Measurements from ENCODE around the gene ZNF609. TPM values are rescaled to one million over a fixed set of nuclear protein-coding genes. Genes with fewer than 3 reads are reported as not detected.

Gene ZNF609
- total and polyA plus RNA-seq, 2 experiments from 2014 or later, result 6.3 to 11.3 TPM

DNA sequence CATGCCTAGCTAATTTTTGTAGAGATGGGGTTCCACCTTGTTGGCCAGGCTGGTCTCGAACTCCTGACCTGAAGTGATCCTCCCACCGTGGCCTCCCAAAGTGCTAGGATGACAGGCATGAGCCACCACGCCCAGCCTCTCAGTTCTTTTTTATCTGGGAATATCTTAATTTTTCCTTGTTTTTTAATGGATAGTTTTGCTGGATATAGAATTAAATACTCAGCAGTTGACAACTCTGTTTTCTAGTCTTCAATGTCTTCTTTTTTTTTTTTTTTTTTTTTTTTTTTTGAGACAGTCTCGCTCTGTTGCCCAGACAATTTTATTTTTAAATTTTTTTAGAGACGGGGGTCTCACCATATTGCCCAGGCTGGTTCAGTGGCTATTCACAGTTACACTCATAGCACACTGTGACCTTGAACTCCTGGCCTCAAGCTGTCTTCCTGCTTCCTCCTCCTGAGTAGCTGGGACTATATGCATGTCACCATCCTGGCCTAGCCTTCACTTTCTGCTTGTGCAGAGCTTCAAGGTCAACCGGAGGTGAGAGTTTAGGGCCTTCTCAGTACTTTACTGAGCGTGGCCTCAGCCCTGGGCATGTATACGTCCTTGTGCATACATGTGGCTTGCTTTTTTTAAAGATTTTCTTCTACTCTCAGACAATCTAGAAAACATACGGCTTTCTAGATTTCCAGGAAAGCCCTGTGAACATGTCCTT lies 120.5 kb downstream of the ZNF609 start:
- H3K9me2 ChIP-seq (ENCODE audit: insufficient read depth), result no peaks in the 10 kb centered on the region
- TF ChIP-seq EZH2 (IDR thresholded peaks at IDR 0.05; ENCODE audit: insufficient read depth, poor library complexity, severe bottlenecking), result no peak
- no peak for TF ChIP-seq EZH2phosphoT487 (IDR thresholded peaks at IDR 0.05; ENCODE audit: insufficient read depth, low read depth)
- no peak overlapping the region for H2AFZ ChIP-seq
- no peak for DNase-seq
- WGBS, 2 experiments (ENCODE audit: low coverage in 1 of 2, low lambda C conversion rate in 2 of 2, missing lambda C conversion rate in 2 of 2), result 97 to 100% methylated on average over 9 of the region's 9 CpGs
- no peaks in the 10 kb centered on the region for H3K27me3 ChIP-seq (replicated peaks; ENCODE audit: insufficient read depth)
- 0 out of 2 replicates have a peak, but pooled peaks cover 5% of the 10 kb centered on the region for H3F3A ChIP-seq (ENCODE audit: insufficient read depth)
- peaks cover 3% of the 10 kb centered on the region; the same call in 1 of the 2 replicates for H4K20me1 ChIP-seq (ENCODE audit: insufficient read depth)
- peaks cover 6% of the 10 kb centered on the region; the same call in 1 of the 2 replicates for H3K4me1 ChIP-seq (ENCODE audit: insufficient read depth)
- no peak overlapping the region for H3K9ac ChIP-seq
- no peak overlapping the region for H3K4me3 ChIP-seq
- no peaks in the 10 kb centered on the region for H3K36me3 ChIP-seq (ENCODE audit: low read depth)
- H3K4me2 ChIP-seq (ENCODE audit: unreplicated experiment), result no peak overlapping the region
- peaks cover 89% of the 10 kb centered on the region for H3K79me2 ChIP-seq (ENCODE audit: insufficient read depth)
- in situ Hi-C loops (cut with MboI), result no loop called here
- no peaks in the 10 kb centered on the region for H3K9me3 ChIP-seq (ENCODE audit: low read depth)
- no peak overlapping the region for H3K27ac ChIP-seq

- H3K79me2 ChIP-seq (ENCODE audit: insufficient read depth), result peaks cover 89% of the 10 kb centered on the region
- 98 to 100% methylated on average over 2 of the region's 2 CpGs for WGBS, 2 experiments (ENCODE audit: low coverage in 1 of 2, low lambda C conversion rate in 2 of 2, missing lambda C conversion rate in 2 of 2)
These were observed 121.0 kb downstream of the ZNF609 start for GRCh38 chr15:64581408-64581761.

DNA sequence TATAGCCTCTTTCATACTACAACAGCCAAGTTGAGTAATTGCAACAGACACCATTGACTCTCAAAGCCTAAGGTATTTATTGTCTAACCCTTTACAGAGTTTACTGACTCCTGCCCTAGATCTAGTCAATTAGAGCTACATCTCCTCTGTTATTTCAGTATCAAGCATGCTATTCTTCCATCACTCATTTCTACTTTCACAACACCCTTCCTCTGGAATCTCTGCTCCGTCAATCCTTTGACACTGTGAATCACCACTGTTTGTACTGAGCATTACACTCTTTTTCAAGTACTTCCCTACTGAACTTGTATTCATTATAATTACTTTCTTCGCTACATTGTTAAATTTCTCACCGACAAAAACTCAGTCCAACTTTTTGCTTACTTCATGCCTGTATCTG lies 121.8 kb downstream of the ZNF609 start:
- H3F3A ChIP-seq (ENCODE audit: insufficient read depth), result no peaks in the 10 kb centered on the region
- H3K9me2 ChIP-seq (ENCODE audit: insufficient read depth), result no peaks in the 10 kb centered on the region
- no peaks in the 10 kb centered on the region for H3K27me3 ChIP-seq (replicated peaks; ENCODE audit: insufficient read depth)
- peaks cover 12% of the 10 kb centered on the region for H3K4me1 ChIP-seq (ENCODE audit: insufficient read depth)
- no peaks in the 10 kb centered on the region; the same call in 1 of the 2 replicates for H4K20me1 ChIP-seq (ENCODE audit: insufficient read depth)
- no peak overlapping the region for H3K9ac ChIP-seq
- no peak overlapping the region for H2AFZ ChIP-seq
- no peak overlapping the region for H3K4me2 ChIP-seq (ENCODE audit: unreplicated experiment)
- 82 to 84% methylated on average over 3 of the region's 3 CpGs for WGBS, 2 experiments (ENCODE audit: low coverage in 1 of 2, low lambda C conversion rate in 2 of 2, missing lambda C conversion rate in 2 of 2)
- in situ Hi-C loops (cut with MboI), result no loop called here
- no peak overlapping the region for H3K27ac ChIP-seq
- peaks cover 94% of the 10 kb centered on the region for H3K79me2 ChIP-seq (ENCODE audit: insufficient read depth)
- DNase-seq, result peak; percentile 17
- no peaks in the 10 kb centered on the region for H3K36me3 ChIP-seq (ENCODE audit: low read depth)
- no peak for TF ChIP-seq EZH2phosphoT487 (IDR thresholded peaks at IDR 0.05; ENCODE audit: insufficient read depth, low read depth)
- no peaks in the 10 kb centered on the region for H3K9me3 ChIP-seq (ENCODE audit: low read depth)
- H3K4me3 ChIP-seq, result no peak overlapping the region

More at GRCh38 chr15:64581408-64581761, 121.0 kb downstream of the ZNF609 start:
- H3K36me3 ChIP-seq (ENCODE audit: low read depth), result no peaks in the 10 kb centered on the region
- in situ Hi-C loops (cut with MboI), result no loop called here
- no peaks in the 10 kb centered on the region for H3K27me3 ChIP-seq (replicated peaks; ENCODE audit: insufficient read depth)
- H3K27ac ChIP-seq, result no peak overlapping the region
- peaks cover 6% of the 10 kb centered on the region; the same call in 1 of the 2 replicates for H3K4me1 ChIP-seq (ENCODE audit: insufficient read depth)
- TF ChIP-seq EZH2 (IDR thresholded peaks at IDR 0.05; ENCODE audit: insufficient read depth, poor library complexity, severe bottlenecking), result no peak
- TF ChIP-seq EZH2phosphoT487 (IDR thresholded peaks at IDR 0.05; ENCODE audit: insufficient read depth, low read depth), result no peak
- no peak overlapping the region for H3K9ac ChIP-seq
- H3K4me2 ChIP-seq (ENCODE audit: unreplicated experiment), result no peak overlapping the region
- H4K20me1 ChIP-seq (ENCODE audit: insufficient read depth), result peaks cover 2% of the 10 kb centered on the region; the same call in 1 of the 2 replicates
- H3K4me3 ChIP-seq, result no peak overlapping the region
- H3K9me3 ChIP-seq (ENCODE audit: low read depth), result no peaks in the 10 kb centered on the region
- no peaks in the 10 kb centered on the region for H3K9me2 ChIP-seq (ENCODE audit: insufficient read depth)
- DNase-seq, result no peak
- no peak overlapping the region for H2AFZ ChIP-seq
- H3F3A ChIP-seq (ENCODE audit: insufficient read depth), result 0 out of 2 replicates have a peak, but pooled peaks cover 2% of the 10 kb centered on the region

- Histone ChIP-seq H3K27me3 (replicated peaks; ENCODE audit: insufficient read depth) (no peaks in the 10 kb centered on the region), H3K36me3 (ENCODE audit: low read depth) (no peaks in the 10 kb centered on the region), H3K9me2 (ENCODE audit: insufficient read depth) (no peaks in the 10 kb centered on the region), H3F3A (ENCODE audit: insufficient read depth) (no peaks in the 10 kb centered on the region), H3K9ac (no peak overlapping the region), H2AFZ (no peak overlapping the region), H3K4me3 (no peak overlapping the region), H3K4me2 (ENCODE audit: unreplicated experiment) (no peak overlapping the region), H3K4me1 (ENCODE audit: insufficient read depth) (peaks cover 16% of the 10 kb centered on the region), H4K20me1 (ENCODE audit: insufficient read depth) (no peaks in the 10 kb centered on the region; the same call in 1 of the 2 replicates), H3K9me3 (ENCODE audit: low read depth) (no peaks in the 10 kb centered on the region), H3K79me2 (ENCODE audit: insufficient read depth) (peaks cover 98% of the 10 kb centered on the region), H3K27ac (no peak overlapping the region)
- no peak for DNase-seq
- no peak for TF ChIP-seq EZH2phosphoT487 (IDR thresholded peaks at IDR 0.05; ENCODE audit: insufficient read depth, low read depth)
- no peak for TF ChIP-seq EZH2 (IDR thresholded peaks at IDR 0.05; ENCODE audit: insufficient read depth, poor library complexity, severe bottlenecking)
- in situ Hi-C loops (cut with MboI), result no loop called here
- WGBS, 2 experiments (ENCODE audit: low coverage in 1 of 2, low lambda C conversion rate in 2 of 2, missing lambda C conversion rate in 2 of 2), result 94 to 95% methylated on average over 4 of the region's 4 CpGs
These were observed 123.1 kb downstream of the ZNF609 start for GRCh38 chr15:64583519-64583918.
